Urinary bladder (tissue), 4 donors: Measurements from ENCODE around the gene OPRL1. TPM values are rescaled to one million over a fixed set of nuclear protein-coding genes. Genes with fewer than 3 reads are reported as not detected.
A peak's percentile ranks its signal among the peaks of the same experiment; 100 is the strongest.

Experiments used
- DNase-seq: peaks from one replicate; pipeline ENCODE4 v3.0.0-alpha.2; 2015; ENCODE audit errors: extremely low spot score
- H3K27ac ChIP-seq: one replicate; pipeline ENCODE4 v1.5.1; 2013; ENCODE audit warnings: low read depth, mild to moderate bottlenecking, moderate library complexity
- H3K36me3 ChIP-seq: one replicate; pipeline ENCODE4 v1.6.1; 2013; ENCODE audit warnings: mild to moderate bottlenecking, moderate library complexity; ENCODE audit not compliant: insufficient read depth
- H3K4me1 ChIP-seq: one replicate; pipeline ENCODE4 v1.6.1; 2013; ENCODE audit warnings: mild to moderate bottlenecking, moderate library complexity; ENCODE audit not compliant: insufficient read depth
- H3K4me3 ChIP-seq: one replicate; pipeline ENCODE4 v1.5.1; 2013; ENCODE audit warnings: low read depth, low read length
- WGBS: extraction: QIAGEN DNeasy Blood & Tissue Kit; methylation state at CpG from one replicate; pipeline ENCODE4 v1.1.7; 2013; 5-methylcytosine and 5-hydroxymethylcytosine counted together
- polyA plus RNA-seq: library from polyadenylated mRNA; stranded (reverse); fragments of 200-250 nt; gene quantifications from one replicate; pipeline ENCODE4 v1.2.3, GENCODE V29; 2013
- total RNA-seq: library from RNA; depleted of rRNA; stranded (reverse); fragments of >200 nt; gene quantifications from one replicate; pipeline ENCODE4 v1.2.3, GENCODE V29; 2014
- donor health status: healthy with polysubstance abuse.
- donor health status: healthy.

The OPRL1 gene
- total and polyA plus RNA-seq, 2 donors = 0.67 to 1.1 TPM

DNA sequence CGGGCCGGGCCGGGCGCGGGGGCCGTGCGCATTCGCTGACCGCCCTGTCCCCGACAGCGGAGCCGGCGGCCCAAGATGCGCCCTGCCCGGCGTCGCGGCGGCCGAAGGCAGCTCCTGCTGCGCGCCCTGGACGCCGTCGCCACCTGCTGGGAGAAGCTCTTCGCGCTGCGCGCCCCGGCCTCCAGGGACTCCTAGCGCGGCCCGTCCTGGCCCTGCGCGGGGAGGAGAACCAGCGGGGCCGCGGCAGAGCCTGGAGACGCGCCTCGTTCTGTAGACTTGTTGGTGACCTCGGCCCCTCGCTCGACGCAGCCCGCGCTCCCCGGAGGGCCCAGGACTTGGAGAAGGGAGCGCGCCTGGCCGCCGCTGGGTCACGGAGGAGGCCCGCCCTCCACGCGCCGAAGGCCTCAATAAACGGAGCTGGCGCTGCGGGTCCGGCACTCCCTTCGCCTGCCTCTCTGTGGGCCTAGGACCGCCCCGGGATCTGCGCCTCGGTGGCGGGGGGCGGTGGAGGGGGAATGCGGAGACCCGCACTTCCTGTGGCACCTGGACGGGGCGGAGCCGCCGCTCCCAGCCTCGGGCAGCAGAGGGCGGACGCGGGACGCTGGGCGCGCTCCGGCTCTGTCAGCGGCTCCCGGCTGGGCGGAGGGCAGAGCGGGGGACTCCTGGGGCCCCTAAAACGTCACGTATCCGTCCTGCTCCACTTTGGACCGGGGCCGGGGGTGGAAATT, 41.2 kb upstream of the OPRL1 start:
- H3K4me1 ChIP-seq = no peaks in the 10 kb centered on the region
- WGBS = under 1% methylated on average over 91 of the region's 91 CpGs
- no peaks in the 10 kb centered on the region for H3K36me3 ChIP-seq
- peak overlapping the region; percentile 20 for H3K4me3 ChIP-seq
- H3K27ac ChIP-seq = peak overlapping the region; percentile 18
- DNase-seq = no peak

DNA sequence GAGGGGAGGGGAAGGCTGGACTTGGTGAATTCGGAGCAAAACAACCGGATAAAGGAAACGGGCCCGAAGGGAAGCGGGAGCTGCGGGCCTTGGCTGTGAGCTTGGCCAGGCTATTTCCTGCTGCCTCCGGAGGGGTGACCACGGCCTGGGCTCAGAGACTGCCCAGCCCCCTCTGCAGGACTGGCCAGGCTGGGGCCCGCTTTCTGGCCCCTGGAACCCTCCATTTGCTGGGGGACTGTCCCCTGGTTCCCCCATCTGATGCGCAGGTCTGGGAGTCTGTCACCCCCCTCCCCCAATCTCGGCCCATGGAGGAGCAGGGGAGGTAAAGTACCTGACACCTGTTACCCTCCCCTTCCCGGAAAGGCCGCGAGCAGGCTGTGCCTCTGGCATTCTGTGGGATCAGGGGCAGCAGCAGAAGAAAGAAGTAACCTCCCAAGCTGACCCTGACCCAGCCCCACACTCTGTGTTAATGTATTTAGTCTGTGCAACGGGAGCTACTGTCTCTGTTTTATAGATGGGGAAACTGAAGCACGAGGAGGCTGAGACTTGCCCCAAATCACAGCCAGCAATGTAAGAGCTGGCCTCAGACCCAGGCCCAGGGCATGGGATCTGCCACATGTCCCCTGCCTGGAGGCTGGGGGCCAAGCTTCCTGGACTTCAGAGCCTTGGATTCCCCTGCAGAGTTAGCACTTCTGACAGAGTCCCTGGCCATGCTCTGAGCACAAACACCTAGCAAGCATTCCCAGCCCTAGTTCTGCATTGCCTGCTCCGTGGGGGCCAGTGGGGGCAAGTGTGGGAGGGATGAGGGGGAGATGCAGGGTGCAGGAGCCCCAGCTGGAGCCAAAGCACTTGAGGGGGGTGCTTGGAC, 40.4 kb upstream of the OPRL1 start:
- peak overlapping the region; percentile 20 for H3K4me3 ChIP-seq
- WGBS = 11% methylated on average over 17 of the region's 17 CpGs

DNA sequence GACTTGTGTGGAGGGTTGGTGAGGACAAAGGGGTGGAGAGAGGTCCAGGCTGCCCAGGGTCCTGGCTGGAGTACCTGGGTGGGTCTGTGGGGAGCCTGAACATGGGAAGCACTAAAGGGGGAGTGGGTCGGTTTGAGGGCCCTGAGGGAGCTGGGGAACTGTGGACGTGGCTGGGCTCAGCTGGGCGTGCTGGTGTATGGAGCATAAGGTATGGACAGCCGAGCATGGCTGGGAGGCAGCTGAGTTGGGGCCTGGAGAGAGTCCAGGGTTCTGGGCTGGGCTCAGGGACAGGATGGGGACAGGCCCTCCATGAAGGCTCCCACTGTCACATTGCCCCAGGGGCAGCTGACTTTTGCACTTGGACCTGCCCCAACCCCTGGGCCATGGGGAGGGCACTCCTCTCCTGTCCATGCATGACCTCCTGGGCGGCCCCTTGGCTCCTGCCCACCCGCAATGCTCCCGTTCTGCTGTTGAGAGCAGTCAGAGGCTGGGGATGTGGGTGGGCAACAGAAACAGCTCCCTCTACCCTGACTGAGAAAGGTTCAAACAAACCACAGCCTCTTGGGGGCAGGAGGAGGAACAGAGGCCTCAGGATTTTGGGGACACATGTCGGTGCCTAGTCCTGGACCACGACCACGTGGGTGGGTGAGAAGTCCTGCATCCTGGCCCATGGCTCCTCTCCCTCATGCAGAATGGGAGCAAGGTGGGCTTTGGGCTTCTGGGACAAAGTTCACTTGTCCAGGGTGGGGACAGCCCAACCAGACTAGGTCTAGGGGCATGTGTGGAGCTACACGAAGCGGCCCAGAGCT, 39.4 kb upstream of the OPRL1 start:
- peaks cover 1% of the 10 kb centered on the region for H3K4me1 ChIP-seq
- WGBS = 67% methylated on average over 12 of the region's 12 CpGs

More for the DNA sequence above, 40.4 kb upstream of the OPRL1 start:
- Histone ChIP-seq H3K4me1 (no peaks in the 10 kb centered on the region), H3K27ac (no peak overlapping the region), H3K36me3 (no peaks in the 10 kb centered on the region)
- no peak for DNase-seq

DNA sequence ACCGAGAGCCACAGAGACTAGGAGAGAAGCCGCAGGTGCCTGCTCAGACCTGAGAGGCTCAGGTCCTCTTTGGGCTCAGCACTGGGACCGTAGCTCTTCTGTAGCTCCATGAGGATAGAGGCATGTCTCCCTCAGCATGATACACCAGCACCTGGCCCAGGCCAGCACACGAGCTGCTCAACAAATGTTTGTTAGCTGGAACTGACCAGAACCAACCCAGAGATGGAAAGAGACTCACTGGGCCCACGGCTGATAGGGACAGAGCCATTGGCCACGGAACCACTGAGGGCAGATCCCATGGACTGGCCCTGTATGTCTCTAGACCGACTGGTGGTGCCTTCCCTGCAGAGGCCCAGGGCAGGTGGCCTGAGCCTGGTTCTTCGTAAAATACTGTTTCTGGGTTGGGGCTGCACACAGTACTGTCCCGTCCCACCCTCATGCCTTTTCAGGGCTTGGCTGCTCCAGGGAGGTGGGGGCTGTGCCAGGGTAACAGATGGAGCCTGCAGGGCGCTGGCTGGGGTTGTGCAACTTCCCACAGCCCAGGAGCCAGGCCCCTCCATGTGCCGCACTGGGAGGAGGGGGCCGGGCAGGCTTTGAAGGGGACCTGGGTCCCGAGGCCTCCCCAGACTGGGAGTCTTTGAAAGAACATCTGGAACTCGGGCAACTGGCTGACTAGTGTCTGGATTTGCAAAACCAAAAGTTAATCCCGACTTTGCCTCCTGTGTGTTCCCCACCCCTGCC, 38.7 kb upstream of the OPRL1 start:
- Histone ChIP-seq H3K4me3 (no peak overlapping the region), H3K36me3 (no peaks in the 10 kb centered on the region), H3K4me1 (peaks cover 1% of the 10 kb centered on the region), H3K27ac (no peak overlapping the region)
- 41% methylated on average over 15 of the region's 15 CpGs for WGBS
- no peak for DNase-seq

More for the DNA sequence above, 39.4 kb upstream of the OPRL1 start:
- Histone ChIP-seq H3K27ac (no peak overlapping the region), H3K36me3 (no peaks in the 10 kb centered on the region), H3K4me3 (no peak overlapping the region)
- no peak for DNase-seq

DNA sequence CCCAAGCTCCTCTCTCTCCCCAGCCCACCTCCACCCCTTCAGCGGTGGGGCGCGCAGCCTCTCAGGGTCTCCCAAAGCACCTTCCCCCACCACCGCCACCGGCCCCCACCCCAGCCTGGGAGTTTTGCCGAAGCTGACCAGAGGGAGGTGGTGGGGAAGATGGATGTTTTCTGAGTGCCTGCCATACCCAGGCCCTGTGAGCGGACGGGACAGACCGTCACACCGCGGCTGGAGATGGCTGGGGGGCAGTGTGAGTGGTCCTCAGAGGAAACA, 38.2 kb upstream of the OPRL1 start:
- DNase-seq = no peak
- H3K36me3 ChIP-seq = no peaks in the 10 kb centered on the region
- no peak overlapping the region for H3K27ac ChIP-seq
- 10% methylated on average over 11 of the region's 11 CpGs for WGBS
- peak overlapping the region; percentile 28 for H3K4me3 ChIP-seq
- H3K4me1 ChIP-seq = peaks cover 1% of the 10 kb centered on the region

DNA sequence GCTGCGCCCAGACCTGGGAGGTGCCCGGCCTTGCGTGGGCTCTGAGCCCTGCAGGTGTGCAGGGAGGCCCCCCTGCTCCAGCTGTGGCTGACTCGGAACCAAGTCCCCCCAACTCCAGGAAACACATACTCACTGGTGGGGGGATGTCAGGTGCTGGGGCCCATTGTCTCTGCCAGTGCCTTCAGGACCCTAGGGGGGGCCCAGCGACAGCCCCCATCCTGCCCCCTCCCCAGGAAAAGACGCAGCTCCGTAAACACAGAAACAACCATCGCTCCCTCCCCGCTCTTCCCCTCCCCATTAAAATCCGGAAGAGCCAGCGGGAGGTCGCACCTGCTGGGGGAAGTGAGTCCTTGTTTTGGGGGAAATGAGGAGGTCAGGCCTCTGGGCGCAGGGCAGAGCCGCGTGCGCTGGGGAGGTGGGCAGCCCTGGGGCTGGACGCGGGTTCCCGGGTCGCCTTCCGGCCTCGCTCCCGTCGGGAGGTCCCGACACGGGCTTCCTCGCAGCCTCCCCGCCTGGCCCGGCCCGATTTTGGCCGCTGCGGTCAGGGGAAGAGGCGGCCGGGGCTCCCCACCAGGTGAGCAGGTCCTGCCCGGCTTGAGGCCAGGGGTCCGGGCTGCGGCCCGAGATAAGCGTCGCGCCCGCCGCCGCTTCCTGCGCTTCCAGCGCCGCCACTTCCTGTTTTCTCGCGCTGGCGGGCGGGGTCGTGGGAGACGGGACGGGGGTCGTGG, 37.7 kb upstream of the OPRL1 start:
- 3% methylated on average over 55 of the region's 55 CpGs for WGBS
- H3K27ac ChIP-seq = no peak overlapping the region
- peak overlapping the region; percentile 28 for H3K4me3 ChIP-seq
- H3K4me1 ChIP-seq = peaks cover 1% of the 10 kb centered on the region
- no peaks in the 10 kb centered on the region for H3K36me3 ChIP-seq
- DNase-seq = no peak

DNA sequence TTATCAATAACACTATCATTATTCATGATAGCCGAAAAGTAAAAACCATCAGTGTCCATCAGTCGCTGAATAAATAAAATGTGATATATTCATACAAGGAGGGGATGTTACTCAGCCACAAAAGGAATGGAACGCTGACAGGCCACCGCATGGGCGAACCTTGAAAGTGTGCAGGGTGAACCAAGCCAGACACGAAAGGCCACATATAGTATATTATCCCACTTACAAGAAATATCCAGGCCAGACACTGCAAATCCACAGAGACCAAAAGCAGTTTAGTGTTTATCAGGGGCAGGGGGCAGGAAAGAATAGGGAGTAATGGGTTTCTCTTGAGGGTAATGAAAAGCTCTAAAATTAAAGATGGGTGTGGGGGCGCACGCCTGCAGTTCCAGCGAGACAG, 36.1 kb upstream of the OPRL1 start:
- WGBS = 87% methylated on average over 9 of the region's 9 CpGs
- H3K4me3 ChIP-seq = no peak overlapping the region
- no peaks in the 10 kb centered on the region for H3K36me3 ChIP-seq
- no peak for DNase-seq
- H3K4me1 ChIP-seq = peaks cover 1% of the 10 kb centered on the region
- H3K27ac ChIP-seq = no peak overlapping the region

DNA sequence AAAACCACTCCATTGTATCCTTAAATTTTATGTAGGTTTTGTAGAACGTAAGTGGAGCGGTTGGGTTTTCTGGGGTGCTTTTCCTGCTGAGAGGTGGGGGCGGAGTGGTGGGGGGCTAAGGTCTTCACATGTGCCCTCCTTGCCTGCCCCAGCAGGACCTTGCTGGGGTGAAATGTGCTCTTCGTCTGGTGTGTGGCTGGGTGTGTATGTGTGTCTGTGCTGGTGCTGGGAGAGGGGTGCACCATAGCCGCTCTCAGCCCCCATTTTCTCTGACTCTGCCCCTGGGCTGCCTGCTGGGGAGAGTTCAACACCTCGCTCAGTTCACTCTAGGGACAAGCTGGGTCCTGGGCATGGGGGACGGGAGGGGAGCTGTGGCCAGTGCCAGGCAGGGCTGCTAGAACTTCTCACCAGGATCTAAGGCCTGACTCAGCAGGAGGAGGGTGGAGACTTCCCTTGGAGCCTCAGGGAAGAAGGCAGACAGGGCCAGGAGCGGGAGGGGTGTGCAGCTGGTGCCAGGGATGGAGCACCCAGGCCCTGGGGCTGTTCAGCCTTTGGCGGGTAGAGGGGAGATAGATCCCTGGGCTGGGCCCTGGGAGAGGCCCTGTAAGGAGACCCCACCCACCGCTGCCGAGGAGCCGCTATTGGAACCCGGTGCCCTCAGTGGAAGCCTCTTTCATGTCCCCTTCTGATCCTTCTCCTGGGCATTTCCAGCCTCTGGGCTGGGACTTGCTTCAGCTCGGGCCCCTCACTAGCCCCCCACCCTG, 35.2 kb upstream of the OPRL1 start:
- no peak for DNase-seq
- 59% methylated on average over 14 of the region's 14 CpGs for WGBS
- Histone ChIP-seq H3K36me3 (no peaks in the 10 kb centered on the region), H3K4me1 (peaks cover 1% of the 10 kb centered on the region), H3K27ac (no peak overlapping the region), H3K4me3 (no peak overlapping the region)

DNA sequence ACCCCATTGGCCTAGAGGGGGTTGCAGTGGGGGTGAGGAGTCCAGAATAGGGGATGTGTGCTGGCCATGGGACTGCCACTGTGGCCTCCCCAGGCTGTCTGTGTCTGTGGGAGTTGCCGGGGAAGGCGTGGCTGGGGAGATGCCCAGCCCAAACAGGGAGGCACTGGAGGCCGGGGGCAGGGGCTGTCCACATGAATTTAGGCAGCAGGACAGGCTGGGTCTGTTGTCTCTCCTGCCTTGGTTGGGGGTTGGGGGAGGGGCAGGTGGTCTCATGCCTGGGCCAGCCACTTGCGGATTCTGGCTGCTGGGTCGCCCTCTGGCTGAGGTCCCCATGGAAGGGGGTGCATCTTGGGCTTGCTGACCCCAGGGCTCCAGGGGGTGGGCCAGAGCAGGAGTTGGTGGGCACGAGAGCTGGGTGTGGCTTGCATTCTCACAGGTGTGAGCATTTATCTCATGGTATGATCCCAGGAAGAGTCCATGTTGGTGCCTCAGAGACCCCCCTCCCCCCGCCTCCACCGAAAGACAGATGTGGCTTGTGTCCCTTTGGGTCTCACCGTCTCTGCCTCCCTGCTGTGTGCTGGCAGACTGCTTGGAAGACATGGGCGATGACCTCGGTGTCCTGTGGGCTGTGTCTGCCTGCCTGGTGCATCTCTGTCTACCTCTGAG, 34.4 kb upstream of the OPRL1 start:
- Histone ChIP-seq H3K36me3 (no peaks in the 10 kb centered on the region), H3K27ac (no peak overlapping the region), H3K4me1 (peaks cover 1% of the 10 kb centered on the region), H3K4me3 (no peak overlapping the region)
- no peak for DNase-seq
- WGBS = 55% methylated on average over 11 of the region's 11 CpGs

DNA sequence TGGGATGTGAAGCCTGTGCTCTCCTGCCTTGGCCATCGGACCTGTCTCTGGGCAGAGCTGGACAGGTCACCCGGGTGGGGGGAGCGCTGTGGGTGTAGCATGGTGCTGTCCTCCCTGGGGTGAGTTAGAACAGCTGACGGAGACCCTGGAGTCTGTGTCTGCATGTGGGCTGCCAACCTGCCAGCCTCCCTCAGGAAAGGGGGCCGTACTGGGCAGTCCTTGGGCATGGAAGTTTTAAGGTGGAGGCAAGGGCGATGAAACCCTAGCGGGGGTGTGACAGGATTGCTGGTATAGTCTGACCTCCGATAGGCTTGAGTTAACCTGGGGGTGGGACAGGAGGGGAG, 32.9 kb upstream of the OPRL1 start:
- Histone ChIP-seq H3K36me3 (no peaks in the 10 kb centered on the region), H3K4me1 (peaks cover 1% of the 10 kb centered on the region), H3K27ac (no peak overlapping the region), H3K4me3 (peak overlapping the region; percentile 2)
- 80% methylated on average over 8 of the region's 8 CpGs for WGBS
- no peak for DNase-seq

DNA sequence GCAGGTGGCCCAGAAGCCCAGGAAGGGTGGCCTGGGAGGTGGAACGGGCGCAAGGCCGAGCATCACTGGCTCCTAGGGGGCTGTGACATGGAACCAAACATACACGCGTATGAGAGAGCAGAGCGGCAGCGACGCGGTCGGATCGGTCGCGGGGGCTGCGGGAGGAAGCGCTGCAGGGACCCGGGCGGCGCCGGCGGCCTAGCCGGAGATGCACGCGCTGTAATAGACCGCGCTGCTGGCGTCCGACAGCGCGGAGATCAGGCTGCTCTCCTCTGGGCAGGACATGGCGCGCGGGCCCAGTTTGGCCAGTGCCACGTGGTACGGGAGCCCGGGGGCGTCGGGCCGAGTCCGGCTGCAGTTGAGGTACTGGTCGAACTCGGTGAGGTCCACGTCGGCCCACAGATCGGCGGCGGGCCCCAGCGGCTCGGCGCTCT, 31.9 kb upstream of the OPRL1 start:
- peaks cover 1% of the 10 kb centered on the region for H3K4me1 ChIP-seq
- H3K4me3 ChIP-seq = peak overlapping the region; percentile 43
- H3K36me3 ChIP-seq = no peaks in the 10 kb centered on the region
- 8% methylated on average over 49 of the region's 49 CpGs for WGBS
- no peak overlapping the region for H3K27ac ChIP-seq
- DNase-seq = no peak
